GM13977 (cell line): ENCODE measurements around the gene CFB.
"Not testable (repeated sequence)": the region's sequence is repeated elsewhere in the genome, so short reads cannot be mapped to it uniquely, and the experiment has no call there.

Source experiments
- DNase-seq: peaks from one replicate; pipeline ENCODE4 v3.0.0; 2012; ENCODE audit warnings: low spot score
- CTCF ChIP-seq: IDR thresholded peaks from 2 replicates; pipeline ENCODE4 v1.5.1; 2012; ENCODE audit warnings: mild to moderate bottlenecking, control low read depth; ENCODE audit not compliant: insufficient read depth; ENCODE audit errors: extremely low read depth, missing control alignments
- in situ Hi-C: fragments of 300-500 bp; cut with MboI; formaldehyde crosslinking; loops from one replicate; pipeline ENCODE4 v1.12.0; 2022; ENCODE audit warnings: low sequenced_read_pairs, low pct_unique_long_range_greater_than_20kb, mixed read lengths, inconsistent platforms; ENCODE audit not compliant: unreplicated experiment

CFB gene

GRCh38 chr6:31927863-31928671 lies 17.8 kb upstream of the CFB start:
- TF ChIP-seq CTCF: no peak
- in situ Hi-C loops: no loop called here

GRCh38 chr6:31928672-31928939 lies 17.3 kb upstream of the CFB start:
- in situ Hi-C loops: no loop called here
- no peak for DNase-seq
- TF ChIP-seq CTCF: no peak

More at GRCh38 chr6:31927863-31928671, 17.8 kb upstream of the CFB start:
- no peak for DNase-seq

- no peak for DNase-seq
- no peak for TF ChIP-seq CTCF
- in situ Hi-C loops: no loop called here
Observed at GRCh38 chr6:31930962-31931361, 14.9 kb upstream of the CFB start.

GRCh38 chr6:31932137-31932536 lies 13.8 kb upstream of the CFB start:
- in situ Hi-C loops: not testable (repeated sequence)

GRCh38 chr6:31933537-31933936 lies 12.4 kb upstream of the CFB start:
- no peak for DNase-seq
- in situ Hi-C loops: no loop called here
- no peak for TF ChIP-seq CTCF

More at GRCh38 chr6:31932137-31932536, 13.8 kb upstream of the CFB start:
- DNase-seq: not testable (repeated sequence)

GRCh38 chr6:31935021-31935420 lies 10.9 kb upstream of the CFB start:
- TF ChIP-seq CTCF: no peak
- no peak for DNase-seq
- in situ Hi-C loops: no loop called here

- in situ Hi-C loops: no loop called here
- TF ChIP-seq CTCF: no peak
- DNase-seq: no peak
Observed at GRCh38 chr6:31935823-31936222, 10.1 kb upstream of the CFB start.
